ENCODE data around the gene SF3A2.

The SF3A2 gene

DNA sequence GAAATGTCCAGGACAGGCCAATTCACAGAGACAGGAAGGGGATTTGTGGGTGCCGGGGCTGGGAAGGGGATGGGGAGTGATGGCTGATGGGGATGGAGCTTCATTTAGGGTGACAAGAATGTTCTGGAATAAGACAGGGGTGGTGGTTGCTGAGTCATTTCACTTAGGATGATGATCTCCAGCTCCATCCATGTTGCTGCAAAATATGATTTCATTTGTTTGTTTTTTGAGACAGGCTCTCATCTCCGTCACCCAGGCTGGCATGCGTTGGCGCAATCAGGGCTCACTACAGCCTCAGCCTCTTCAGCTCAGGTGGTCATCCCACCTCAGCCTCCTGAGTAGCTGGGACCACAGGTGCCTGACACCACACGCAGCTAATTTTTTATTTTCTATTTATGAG is 22.7 kb downstream of the SF3A2 start:
- no peaks in the 10 kb centered on the region for H4K20me1 ChIP-seq (ENCODE audit: insufficient read depth, low read length)
- no peak overlapping the region for H3K4me2 ChIP-seq (ENCODE audit: insufficient read depth, low read length)
- no peak for DNase-seq
- H3K27ac ChIP-seq (ENCODE audit: low read length) = no peak overlapping the region
- H3K4me1 ChIP-seq (ENCODE audit: insufficient read depth, low read length) = peaks cover 22% of the 10 kb centered on the region
- no peak overlapping the region for H2AFZ ChIP-seq (ENCODE audit: low read depth, low read length)
- H3K36me3 ChIP-seq (ENCODE audit: insufficient read depth, low read length) = no peaks in the 10 kb centered on the region
- no peaks in the 10 kb centered on the region for H3K9me3 ChIP-seq (ENCODE audit: insufficient read depth, low read length, severe bottlenecking)
- no peaks in the 10 kb centered on the region for H3K27me3 ChIP-seq (ENCODE audit: insufficient read depth, low read length, poor library complexity)
- no peak overlapping the region for H3K4me3 ChIP-seq (ENCODE audit: low read depth in 1 of 2, low read length in 2 of 2)
- H3K79me2 ChIP-seq (ENCODE audit: insufficient read depth, low read length) = no peaks in the 10 kb centered on the region
- no peak overlapping the region for H3K9ac ChIP-seq (ENCODE audit: low read depth, low read length)
- no peak for TF ChIP-seq EZH2 (IDR thresholded peaks at IDR 0.05; ENCODE audit: borderline replicate concordance, low read depth, low read length, severe bottlenecking)
- TF ChIP-seq, protein P1, sequence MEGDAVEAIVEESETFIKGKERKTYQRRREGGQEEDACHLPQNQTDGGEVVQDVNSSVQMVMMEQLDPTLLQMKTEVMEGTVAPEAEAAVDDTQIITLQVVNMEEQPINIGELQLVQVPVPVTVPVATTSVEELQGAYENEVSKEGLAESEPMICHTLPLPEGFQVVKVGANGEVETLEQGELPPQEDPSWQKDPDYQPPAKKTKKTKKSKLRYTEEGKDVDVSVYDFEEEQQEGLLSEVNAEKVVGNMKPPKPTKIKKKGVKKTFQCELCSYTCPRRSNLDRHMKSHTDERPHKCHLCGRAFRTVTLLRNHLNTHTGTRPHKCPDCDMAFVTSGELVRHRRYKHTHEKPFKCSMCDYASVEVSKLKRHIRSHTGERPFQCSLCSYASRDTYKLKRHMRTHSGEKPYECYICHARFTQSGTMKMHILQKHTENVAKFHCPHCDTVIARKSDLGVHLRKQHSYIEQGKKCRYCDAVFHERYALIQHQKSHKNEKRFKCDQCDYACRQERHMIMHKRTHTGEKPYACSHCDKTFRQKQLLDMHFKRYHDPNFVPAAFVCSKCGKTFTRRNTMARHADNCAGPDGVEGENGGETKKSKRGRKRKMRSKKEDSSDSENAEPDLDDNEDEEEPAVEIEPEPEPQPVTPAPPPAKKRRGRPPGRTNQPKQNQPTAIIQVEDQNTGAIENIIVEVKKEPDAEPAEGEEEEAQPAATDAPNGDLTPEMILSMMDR (IDR thresholded peaks at IDR 0.05; ENCODE audit: borderline replicate concordance, extremely low read depth, low read length, poor library complexity, severe bottlenecking) = no peak
- no peak for ATAC-seq (ENCODE audit: insufficient read depth, low read depth)

DNA sequence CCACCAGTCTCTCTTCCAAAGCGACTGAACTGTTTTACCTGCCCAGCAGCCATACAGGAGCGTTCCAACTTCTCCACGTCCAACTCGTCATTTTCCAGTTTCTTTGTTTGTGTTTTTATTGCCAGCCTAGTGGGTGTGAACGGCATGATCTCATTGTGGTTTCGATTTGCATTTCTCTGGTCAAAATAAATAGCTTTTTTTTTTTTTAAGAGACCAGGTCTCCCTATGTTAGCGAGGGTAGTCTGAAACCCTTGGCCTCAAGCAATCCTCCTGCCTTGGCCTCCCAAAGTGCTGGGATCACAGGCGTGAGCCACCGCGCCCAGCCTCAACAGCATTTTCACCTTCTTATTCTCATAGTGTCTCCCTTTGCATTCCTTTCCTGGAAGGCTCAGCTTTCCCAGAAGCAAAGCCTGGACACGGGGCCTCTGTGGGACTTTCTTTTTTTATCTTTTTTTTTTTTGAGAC is 23.7 kb downstream of the SF3A2 start:
- DNase-seq (no peak), ATAC-seq (ENCODE audit: insufficient read depth, low read depth) (no peak)
- TF ChIP-seq, protein P1 (IDR thresholded peaks at IDR 0.05; ENCODE audit: borderline replicate concordance, extremely low read depth, low read length, poor library complexity, severe bottlenecking) = no peak
- no peak for TF ChIP-seq EZH2 (IDR thresholded peaks at IDR 0.05; ENCODE audit: borderline replicate concordance, low read depth, low read length, severe bottlenecking)
- Histone ChIP-seq H3K4me2 (ENCODE audit: insufficient read depth, low read length) (no peak overlapping the region), H3K9ac (ENCODE audit: low read depth, low read length) (no peak overlapping the region), H4K20me1 (ENCODE audit: insufficient read depth, low read length) (no peaks in the 10 kb centered on the region), H3K27me3 (ENCODE audit: insufficient read depth, low read length, poor library complexity) (no peaks in the 10 kb centered on the region), H3K79me2 (ENCODE audit: insufficient read depth, low read length) (no peaks in the 10 kb centered on the region), H3K4me3 (ENCODE audit: low read depth in 1 of 2, low read length in 2 of 2) (no peak overlapping the region), H3K27ac (ENCODE audit: low read length) (no peak overlapping the region), H2AFZ (ENCODE audit: low read depth, low read length) (no peak overlapping the region), H3K4me1 (ENCODE audit: insufficient read depth, low read length) (peaks cover 22% of the 10 kb centered on the region), H3K36me3 (ENCODE audit: insufficient read depth, low read length) (no peaks in the 10 kb centered on the region), H3K9me3 (ENCODE audit: insufficient read depth, low read length, severe bottlenecking) (no peaks in the 10 kb centered on the region)

DNA sequence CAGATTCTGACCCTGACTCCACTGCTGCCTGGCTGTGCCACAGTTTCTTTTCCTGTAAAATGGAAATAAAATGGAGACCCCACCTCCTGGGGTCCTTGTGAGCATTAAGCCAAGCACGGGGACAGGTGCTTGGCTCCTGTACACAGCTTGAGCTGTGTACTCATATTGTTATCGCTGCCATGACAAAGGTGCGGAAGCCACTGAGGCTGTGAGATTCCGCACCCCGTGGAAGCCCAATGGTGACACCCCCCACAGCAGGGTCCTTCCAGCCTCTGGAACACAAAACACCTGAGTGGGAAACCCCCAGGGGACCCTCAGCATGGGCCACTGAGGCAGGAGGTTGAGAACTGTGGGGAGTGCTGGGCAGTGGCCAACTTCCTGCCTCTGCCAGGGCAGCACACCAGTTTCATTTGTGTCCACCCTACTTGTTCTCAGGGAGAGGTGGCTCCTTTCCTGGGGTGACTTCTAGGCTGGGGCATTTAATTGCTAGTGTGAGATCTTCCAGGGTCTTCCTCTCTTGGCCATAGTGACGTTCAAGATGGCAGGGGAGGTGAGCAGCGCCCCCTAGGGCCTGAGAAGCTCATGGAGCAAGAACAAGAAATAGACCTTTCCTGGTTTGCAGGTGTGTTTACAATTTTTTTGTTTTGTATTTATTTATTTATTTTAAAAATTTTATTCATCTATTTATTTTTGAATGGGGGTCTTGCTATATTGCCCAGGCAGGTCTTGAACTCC is 25.0 kb downstream of the SF3A2 start:
- Histone ChIP-seq H3K4me2 (ENCODE audit: insufficient read depth, low read length) (no peak overlapping the region), H3K79me2 (ENCODE audit: insufficient read depth, low read length) (no peaks in the 10 kb centered on the region), H2AFZ (ENCODE audit: low read depth, low read length) (no peak overlapping the region), H3K36me3 (ENCODE audit: insufficient read depth, low read length) (no peaks in the 10 kb centered on the region), H3K27me3 (ENCODE audit: insufficient read depth, low read length, poor library complexity) (no peaks in the 10 kb centered on the region), H3K9me3 (ENCODE audit: insufficient read depth, low read length, severe bottlenecking) (no peaks in the 10 kb centered on the region), H3K4me1 (ENCODE audit: insufficient read depth, low read length) (peaks cover 22% of the 10 kb centered on the region), H3K4me3 (ENCODE audit: low read depth in 1 of 2, low read length in 2 of 2) (no peak overlapping the region), H4K20me1 (ENCODE audit: insufficient read depth, low read length) (no peaks in the 10 kb centered on the region), H3K27ac (ENCODE audit: low read length) (0 out of 2 replicates have a peak overlapping the region, but pooled peaks have one; percentile 16), H3K9ac (ENCODE audit: low read depth, low read length) (no peak overlapping the region)
- ATAC-seq (ENCODE audit: insufficient read depth, low read depth) (0 out of 3 replicates have a peak, but pooled peaks have one; percentile 36), DNase-seq (peak; percentile 62)
- TF ChIP-seq, protein P1 (IDR thresholded peaks at IDR 0.05; ENCODE audit: borderline replicate concordance, extremely low read depth, low read length, poor library complexity, severe bottlenecking) = peak; percentile 67
- no peak for TF ChIP-seq EZH2 (IDR thresholded peaks at IDR 0.05; ENCODE audit: borderline replicate concordance, low read depth, low read length, severe bottlenecking)

All from DND-41 (cell line).